ENCODE data around the gene CTNND2.
"Not testable (repeated sequence)": the region's sequence is repeated elsewhere in the genome, so short reads cannot be mapped to it uniquely, and the experiment has no call there.

The CTNND2 gene

GRCh38 chr5:11854936-11855335 lies 49.3 kb downstream of the CTNND2 start:
- no peak for DNase-seq (ENCODE audit: low read depth)
- no peak overlapping the region for H3K4me3 ChIP-seq (ENCODE audit: low read depth, low read length)
- 0 out of 2 replicates have a peak, but pooled peaks have one; percentile 2 for TF ChIP-seq CTCF (IDR thresholded peaks at IDR 0.05; ENCODE audit: control insufficient read depth, extremely low read depth, insufficient read depth)

GRCh38 chr5:11853796-11854195 lies 50.5 kb downstream of the CTNND2 start:
- DNase-seq (ENCODE audit: low read depth), result peak; percentile 47
- no peak overlapping the region for H3K4me3 ChIP-seq (ENCODE audit: low read depth, low read length)
- 0 out of 2 replicates have a peak, but pooled peaks have one; percentile 2 for TF ChIP-seq CTCF (IDR thresholded peaks at IDR 0.05; ENCODE audit: control insufficient read depth, extremely low read depth, insufficient read depth)

DNA sequence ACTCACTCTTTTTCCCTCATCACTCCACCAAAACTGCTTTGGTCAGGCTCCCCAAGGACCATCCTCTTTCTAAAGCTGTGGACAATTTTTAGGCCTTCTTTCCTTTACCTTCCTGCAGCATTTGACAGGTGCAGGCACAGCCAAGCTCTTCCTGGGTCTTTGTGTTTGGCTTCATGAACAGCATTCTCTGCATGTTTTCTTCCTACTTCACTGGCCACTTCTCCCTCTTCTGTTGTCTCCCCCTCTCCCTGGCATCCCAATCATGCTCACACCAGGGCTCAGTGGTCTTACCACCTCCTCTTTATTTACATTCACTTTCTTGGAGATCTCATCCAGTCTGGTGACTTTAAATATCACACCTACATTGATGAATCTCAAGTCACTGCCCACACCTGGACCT lies 51.1 kb downstream of the CTNND2 start:
- TF ChIP-seq CTCF (IDR thresholded peaks at IDR 0.05; ENCODE audit: control insufficient read depth, extremely low read depth, insufficient read depth), result no peak
- H3K4me3 ChIP-seq (ENCODE audit: low read depth, low read length), result no peak overlapping the region
- DNase-seq (ENCODE audit: low read depth), result no peak

DNA sequence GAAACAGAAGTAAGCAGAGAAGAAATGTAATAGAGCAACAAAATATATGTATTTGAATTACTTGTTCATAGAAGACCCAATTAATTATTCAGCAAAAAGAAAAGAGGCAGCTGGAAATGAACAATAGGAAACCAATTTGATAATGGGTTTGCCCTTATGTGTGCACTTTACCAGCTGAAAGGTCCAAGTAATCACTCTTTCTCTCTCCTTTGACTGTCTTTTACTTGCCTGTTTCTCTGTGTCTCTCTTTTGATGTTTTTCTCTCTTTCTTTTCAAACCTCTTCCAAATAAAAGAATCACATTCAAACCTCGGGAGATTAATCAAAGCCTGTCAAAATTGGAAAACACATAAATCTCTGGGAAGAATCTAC lies 51.5 kb downstream of the CTNND2 start:
- TF ChIP-seq CTCF (IDR thresholded peaks at IDR 0.05; ENCODE audit: control insufficient read depth, extremely low read depth, insufficient read depth), result no peak
- H3K4me3 ChIP-seq (ENCODE audit: low read depth, low read length), result no peak overlapping the region
- DNase-seq (ENCODE audit: low read depth), result no peak

DNA sequence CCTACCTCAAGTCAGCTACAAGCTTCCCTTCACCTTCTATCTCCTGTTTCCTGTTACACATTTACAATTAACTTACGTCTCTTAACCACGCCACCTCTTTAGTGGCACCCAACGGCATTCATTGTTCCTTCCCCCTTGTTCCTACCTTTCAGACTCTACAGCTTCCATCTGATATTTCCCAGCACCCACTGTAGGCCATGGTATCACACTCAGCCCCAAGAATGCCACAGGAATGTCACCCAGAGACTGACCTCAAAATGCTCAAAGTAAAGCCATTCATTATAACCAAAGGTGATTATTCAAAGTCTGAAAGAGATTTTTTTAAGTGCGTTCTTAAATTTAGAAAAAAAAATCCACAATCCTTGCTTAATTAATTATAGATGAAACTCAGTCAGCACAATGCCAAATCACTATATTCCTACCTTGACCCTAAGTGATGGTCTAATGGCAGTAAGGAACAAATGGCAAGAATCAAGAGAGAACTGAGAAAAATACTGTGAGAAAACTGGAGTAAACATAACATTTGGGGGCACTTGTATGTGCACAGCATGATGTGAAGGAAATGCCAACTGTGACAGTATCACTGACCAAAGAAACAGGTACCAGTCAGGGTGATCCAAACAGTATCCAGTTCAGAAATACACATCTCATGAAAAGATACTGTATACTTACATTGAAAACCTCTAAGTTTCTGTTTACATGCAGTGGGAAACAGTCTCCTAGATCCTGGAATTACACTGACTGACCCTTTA lies 52.1 kb downstream of the CTNND2 start:
- DNase-seq (ENCODE audit: low read depth), result no peak
- no peak overlapping the region for H3K4me3 ChIP-seq (ENCODE audit: low read depth, low read length)

GRCh38 chr5:11851416-11851815 lies 52.8 kb downstream of the CTNND2 start:
- no peak for TF ChIP-seq CTCF (IDR thresholded peaks at IDR 0.05; ENCODE audit: control insufficient read depth, extremely low read depth, insufficient read depth)
- no peak for DNase-seq (ENCODE audit: low read depth)
- H3K4me3 ChIP-seq (ENCODE audit: low read depth, low read length), result no peak overlapping the region

More for the DNA sequence above, 52.1 kb downstream of the CTNND2 start:
- TF ChIP-seq CTCF (IDR thresholded peaks at IDR 0.05; ENCODE audit: control insufficient read depth, extremely low read depth, insufficient read depth), result no peak

DNA sequence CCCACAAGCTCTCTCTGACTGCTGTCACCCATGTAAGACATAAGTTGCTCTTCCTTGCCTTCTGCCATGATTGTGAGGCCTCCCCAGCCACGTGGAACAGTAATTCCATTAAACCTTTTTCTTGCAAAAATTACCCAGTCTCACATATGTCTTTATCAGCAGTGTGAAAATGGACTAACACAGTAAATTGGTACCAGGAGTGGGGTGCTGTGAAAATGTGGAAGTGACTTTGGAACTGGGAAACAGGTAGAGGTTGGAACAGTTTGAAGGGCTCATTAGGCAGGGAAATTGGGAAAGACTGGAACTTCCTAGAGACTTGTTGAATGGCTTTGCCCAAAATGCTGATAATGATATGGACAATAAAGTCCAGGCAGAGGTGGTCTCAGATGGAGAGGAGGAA lies 75.7 kb downstream of the CTNND2 start:
- DNase-seq (ENCODE audit: low read depth); H3K4me3 ChIP-seq (ENCODE audit: low read depth, low read length): not testable (repeated sequence)

Data from LNCaP clone FGC (cell line).